Endothelial cell of umbilical vein (primary cell): Measurements from ENCODE around the gene MCM5. TPM values are rescaled to one million over a fixed set of nuclear protein-coding genes. Genes with fewer than 3 reads are reported as not detected.

Experiments used
- BruUV-seq: library from RNA; stranded (reverse); fragments of 400-500 nt; replicated peaks from 2 replicates; lab custom pipeline; 2021; lab: Mats Ljungman, UMichigan
- CTCF ChIA-PET: fragments of 300-600, 350-600 bp; sonication (Branson Sonifier 250); formaldehyde crosslinking; loops from one replicate; lab custom pipeline; 2021; ENCODE audit warnings: antibody characterized with exemption, inconsistent platforms; lab: Charles Lee
- POLR2A ChIA-PET: fragments of 300-600, 350-600 bp; sonication (Branson Sonifier 250); formaldehyde crosslinking; loops from one replicate; lab custom pipeline; 2021; ENCODE audit warnings: antibody characterized with exemption, inconsistent platforms; lab: Charles Lee
- DNase-seq: peaks from one replicate; pipeline ENCODE4 v3.0.0-alpha.2; 2011; ENCODE audit warnings: low read depth, low spot score
- FAIRE-seq: peaks from 2 replicates; lab custom pipeline; 2011; peaks lifted over from hg19 to GRCh38; lab: Jason Lieb, UNC
- H2AFZ ChIP-seq: 2 replicates; pipeline ENCODE4 v1.6.0; 2012; ENCODE audit warnings: low read depth, low read length, control low read depth, inconsistent platforms
- H3K27ac ChIP-seq: 2 replicates; pipeline ENCODE4 v1.5.1; 2011; ENCODE audit warnings: low read depth, mild to moderate bottlenecking, control low read depth, low read length, moderate library complexity; ENCODE audit not compliant: insufficient read depth
- H3K27me3 ChIP-seq, 2 experiments: 2 replicates each; pipeline versions ENCODE4 v1.6.0 to v1.6.1; 2011; ENCODE audit warnings: low read length in 2 of 2, mixed read lengths in 1 of 2; ENCODE audit not compliant: control insufficient read depth in 2 of 2, insufficient read depth in 2 of 2
- H3K36me3 ChIP-seq, 2 experiments: 2 replicates in 1 of 2; 3 replicates in 1 of 2; pipeline ENCODE4 v1.5.1; 2011; ENCODE audit warnings: low read length in 2 of 2, mild to moderate bottlenecking in 1 of 2, moderate library complexity in 1 of 2; ENCODE audit not compliant: control insufficient read depth in 2 of 2, insufficient read depth in 2 of 2; ENCODE audit errors: extremely low read depth in 1 of 2
- H3K4me1 ChIP-seq: 3 replicates; pipeline ENCODE4 v1.5.1; 2011; ENCODE audit warnings: mild to moderate bottlenecking, low read length; ENCODE audit not compliant: control insufficient read depth, insufficient read depth; ENCODE audit errors: extremely low read depth
- H3K4me2 ChIP-seq: 2 replicates; pipeline ENCODE4 v1.6.1; 2011; ENCODE audit warnings: low read length, control low read depth, mixed read lengths; ENCODE audit not compliant: insufficient read depth
- H3K4me3 ChIP-seq, 3 experiments: fragments of 200-600 bp in 1 of 3; sonication (generic), shearing (Covaris generic) in 1 of 3; replicated peaks in 1 of 3; 2 replicates each; pipeline ENCODE4 v1.5.1; 2011 to 2016; ENCODE audit warnings: control low read depth in 3 of 3, low read length in 3 of 3, mild to moderate bottlenecking in 2 of 3, inconsistent platforms in 1 of 3, low read depth in 1 of 3, moderate library complexity in 1 of 3; ENCODE audit not compliant: insufficient read depth in 1 of 3
- H3K79me2 ChIP-seq: 2 replicates; pipeline ENCODE4 v1.6.0; 2012; ENCODE audit warnings: low read length, inconsistent platforms; ENCODE audit not compliant: control insufficient read depth, insufficient read depth
- H3K9ac ChIP-seq: replicated peaks from 2 replicates; pipeline ENCODE3; 2011; ENCODE audit warnings: low read length, control low read depth; ENCODE audit not compliant: insufficient read depth; ENCODE audit errors: extremely low read depth
- H3K9me1 ChIP-seq: replicated peaks from 3 replicates; pipeline ENCODE4 v1.6.0; 2011; ENCODE audit warnings: mild to moderate bottlenecking, low read length; ENCODE audit not compliant: control insufficient read depth, insufficient read depth; ENCODE audit errors: extremely low read depth
- H3K9me3 ChIP-seq: replicated peaks from 2 replicates; pipeline ENCODE4 v1.5.1; 2012; ENCODE audit warnings: low read length, inconsistent platforms; ENCODE audit not compliant: control insufficient read depth, insufficient read depth
- H4K20me1 ChIP-seq: replicated peaks from 2 replicates; pipeline ENCODE3; 2011; ENCODE audit warnings: mild to moderate bottlenecking, low read length; ENCODE audit not compliant: control insufficient read depth, insufficient read depth; ENCODE audit errors: extremely low read depth
- EZH2 ChIP-seq: IDR thresholded peaks from 2 replicates; pipeline ENCODE4 v1.6.1; 2012; ENCODE audit warnings: borderline replicate concordance, low read depth, mild to moderate bottlenecking, moderate library complexity, low read length, inconsistent platforms; ENCODE audit not compliant: severe bottlenecking
- FOS ChIP-seq: IDR thresholded peaks from 2 replicates; pipeline ENCODE4 v1.6.1; 2011; ENCODE audit warnings: mild to moderate bottlenecking, low read length, moderate library complexity, borderline replicate concordance; ENCODE audit not compliant: insufficient read depth
- GATA2 ChIP-seq: IDR thresholded peaks from 2 replicates; pipeline ENCODE4 v1.7.0; 2011; ENCODE audit warnings: low read depth, mild to moderate bottlenecking, moderate library complexity, mixed read lengths, low read length; ENCODE audit not compliant: insufficient read length, insufficient read depth
- JUN ChIP-seq: IDR thresholded peaks from 2 replicates; pipeline ENCODE4 v1.6.1; 2011; ENCODE audit warnings: borderline replicate concordance, low read depth; ENCODE audit not compliant: insufficient read length, insufficient read depth
- MYC ChIP-seq: IDR thresholded peaks from one replicate; pipeline ENCODE4 v1.6.1; 2011; ENCODE audit warnings: mild to moderate bottlenecking, low read depth, low read length
- POLR2A ChIP-seq: IDR thresholded peaks from 2 replicates; pipeline ENCODE4 v1.6.1; 2012; ENCODE audit warnings: low read depth, mild to moderate bottlenecking, control low read depth, low read length
- POLR2AphosphoS5 ChIP-seq: IDR thresholded peaks from 2 replicates; pipeline ENCODE4 v1.6.1; 2012; ENCODE audit warnings: low read depth, mild to moderate bottlenecking, control low read depth, low read length, moderate library complexity; ENCODE audit not compliant: insufficient read depth
- dilution Hi-C: fragments of 300-500 bp; cut with MboI; formaldehyde crosslinking; loops from one replicate; pipeline ENCODE4 v1.15.0; 2019; ENCODE audit warnings: low sequenced_read_pairs; ENCODE audit not compliant: extremely low pct_ligation_motif_present
- intact Hi-C: fragments of 100-400 bp; cut with micrococcal nuclease; formaldehyde crosslinking; loops from one replicate; pipeline ENCODE4 v1.10.0; 2022
- polyA plus RNA-seq, 4 experiments: library from polyadenylated mRNA; depleted of rRNA in 3 of 4; stranded (reverse) in 3 of 4; unstranded in 1 of 4; fragments of >200 nt; gene quantifications; 2 replicates each; pipeline versions ENCODE4 v1.2.1 to v1.2.3, GENCODE V29; 2011 to 2012; ENCODE audit warnings: missing spikeins in 1 of 4
- total RNA-seq: library from RNA; stranded (reverse); gene quantifications from 2 replicates; pipeline ENCODE4 v1.2.3, GENCODE V29; 2021
- TF ChIP-seq, protein P1 (sequence below), 2 donors: IDR thresholded peaks; 1 replicate in 1 of 2; 2 replicates in 1 of 2; pipeline ENCODE4 v1.5.1; 2011; ENCODE audit warnings: low read length in 2 of 2, mild to moderate bottlenecking in 2 of 2, moderate library complexity in 2 of 2, control low read depth in 1 of 2, inconsistent platforms in 1 of 2, low read depth in 1 of 2; ENCODE audit not compliant: insufficient read depth in 1 of 2; ENCODE audit errors: extremely low read depth in 1 of 2
- TF ChIP-seq, protein P2 (sequence below): IDR thresholded peaks from 2 replicates; pipeline ENCODE4 v1.6.1; 2011; ENCODE audit not compliant: insufficient read depth, insufficient read length

The MCM5 gene
- total and polyA plus RNA-seq, 2 donors (not counting 3 experiments of a cell fraction or from before 2014, with no cell fraction given): 67.8 to 111 TPM

DNA sequence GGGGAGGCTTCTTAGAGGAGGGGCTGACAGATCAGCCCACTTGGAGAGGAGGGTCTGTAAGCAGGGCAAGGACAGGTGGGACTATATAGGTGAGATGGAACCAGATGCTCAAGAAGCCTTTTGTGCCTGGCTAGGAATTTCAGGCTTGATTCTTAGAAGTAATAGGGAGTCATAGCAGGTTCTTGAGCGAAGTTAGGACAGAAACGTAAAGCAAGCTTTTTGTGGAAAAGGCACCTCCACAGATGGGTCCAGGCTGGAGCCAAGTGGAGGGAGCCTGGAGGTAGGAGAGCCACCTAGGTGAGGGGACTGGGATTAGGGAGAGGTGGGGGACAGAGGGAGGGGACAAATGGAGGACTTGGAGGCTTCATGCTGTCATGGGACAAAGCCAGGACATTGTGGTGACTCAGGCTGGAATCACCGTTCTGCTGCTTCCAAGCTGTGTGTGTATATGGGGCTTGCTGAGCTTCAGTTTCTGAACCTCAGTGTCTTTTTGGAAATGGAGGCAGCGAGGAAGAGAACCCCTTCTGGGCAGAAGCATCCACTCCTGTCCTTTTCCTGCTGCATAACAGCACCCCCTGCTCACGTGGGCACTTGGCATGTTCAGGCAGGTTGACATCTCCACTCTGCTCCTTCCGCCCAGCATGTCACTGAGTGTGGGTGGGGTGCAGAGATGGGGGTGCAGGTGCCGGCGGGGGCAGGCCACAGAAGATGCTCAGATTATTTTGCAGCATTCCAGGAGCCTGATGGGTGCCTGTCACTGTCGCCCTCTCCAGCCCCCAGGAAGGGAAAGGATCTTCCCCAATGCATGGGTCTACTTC lies 58.0 kb downstream of the MCM5 start:
- DNase-seq: no peak
- CTCF ChIA-PET: interaction anchor here (1.1 kb wide), 1 partner anchor 86 kb away, joined by 3 read pairs; no protein-coding TSS in a partner anchor

More for the DNA sequence above, 58.0 kb downstream of the MCM5 start:
- Histone ChIP-seq H3K79me2 (no peaks in the 10 kb centered on the region), H3K4me3 (no peak overlapping the region), H3K4me1 (no peaks in the 10 kb centered on the region), H3K9me1 (no peaks in the 10 kb centered on the region), H4K20me1 (no peaks in the 10 kb centered on the region), H2AFZ (no peak overlapping the region), H3K27ac (no peak overlapping the region), H3K27me3 (peaks cover 5 to 12% of the 10 kb centered on the region in 2 experiments), H3K36me3 (no peaks in the 10 kb centered on the region), H3K9ac (no peak overlapping the region), H3K4me2 (no peak overlapping the region), H3K9me3 (no peaks in the 10 kb centered on the region)
- no peak for TF ChIP-seq POLR2A
- TF ChIP-seq GATA2: no peak
- no peak for TF ChIP-seq FOS
- no peak for TF ChIP-seq EZH2
- TF ChIP-seq, protein P1, sequence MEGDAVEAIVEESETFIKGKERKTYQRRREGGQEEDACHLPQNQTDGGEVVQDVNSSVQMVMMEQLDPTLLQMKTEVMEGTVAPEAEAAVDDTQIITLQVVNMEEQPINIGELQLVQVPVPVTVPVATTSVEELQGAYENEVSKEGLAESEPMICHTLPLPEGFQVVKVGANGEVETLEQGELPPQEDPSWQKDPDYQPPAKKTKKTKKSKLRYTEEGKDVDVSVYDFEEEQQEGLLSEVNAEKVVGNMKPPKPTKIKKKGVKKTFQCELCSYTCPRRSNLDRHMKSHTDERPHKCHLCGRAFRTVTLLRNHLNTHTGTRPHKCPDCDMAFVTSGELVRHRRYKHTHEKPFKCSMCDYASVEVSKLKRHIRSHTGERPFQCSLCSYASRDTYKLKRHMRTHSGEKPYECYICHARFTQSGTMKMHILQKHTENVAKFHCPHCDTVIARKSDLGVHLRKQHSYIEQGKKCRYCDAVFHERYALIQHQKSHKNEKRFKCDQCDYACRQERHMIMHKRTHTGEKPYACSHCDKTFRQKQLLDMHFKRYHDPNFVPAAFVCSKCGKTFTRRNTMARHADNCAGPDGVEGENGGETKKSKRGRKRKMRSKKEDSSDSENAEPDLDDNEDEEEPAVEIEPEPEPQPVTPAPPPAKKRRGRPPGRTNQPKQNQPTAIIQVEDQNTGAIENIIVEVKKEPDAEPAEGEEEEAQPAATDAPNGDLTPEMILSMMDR (IDR thresholded peaks at IDR 0.05; ENCODE audit: extremely low read depth in 1 of 2, insufficient read depth in 1 of 2, low read depth in 1 of 2, low read length in 2 of 2): no peak
- TF ChIP-seq MYC: no peak
- TF ChIP-seq JUN: no peak
- TF ChIP-seq, protein P2, sequence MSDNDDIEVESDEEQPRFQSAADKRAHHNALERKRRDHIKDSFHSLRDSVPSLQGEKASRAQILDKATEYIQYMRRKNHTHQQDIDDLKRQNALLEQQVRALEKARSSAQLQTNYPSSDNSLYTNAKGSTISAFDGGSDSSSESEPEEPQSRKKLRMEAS: no peak
- TF ChIP-seq POLR2AphosphoS5: no peak
- POLR2A ChIA-PET: interaction anchor here (0.6 kb wide), 1 partner anchor 399 kb away, joined by 3 read pairs; no protein-coding TSS in a partner anchor
- dilution Hi-C loops: no loop called here
- no peak for FAIRE-seq
- intact Hi-C loops: no loop called here
- no TSS peak for BruUV-seq
